SIG-M5 (cell line): ENCODE results near the gene KCNQ5.
"Not testable (repeated sequence)": the region's sequence is repeated elsewhere in the genome, so short reads cannot be mapped to it uniquely, and the experiment has no call there.

Experiments
- DNase-seq: peaks from one replicate; lab custom pipeline; 2025; lab: John Stamatoyannopoulos, UW

The KCNQ5 gene

DNA sequence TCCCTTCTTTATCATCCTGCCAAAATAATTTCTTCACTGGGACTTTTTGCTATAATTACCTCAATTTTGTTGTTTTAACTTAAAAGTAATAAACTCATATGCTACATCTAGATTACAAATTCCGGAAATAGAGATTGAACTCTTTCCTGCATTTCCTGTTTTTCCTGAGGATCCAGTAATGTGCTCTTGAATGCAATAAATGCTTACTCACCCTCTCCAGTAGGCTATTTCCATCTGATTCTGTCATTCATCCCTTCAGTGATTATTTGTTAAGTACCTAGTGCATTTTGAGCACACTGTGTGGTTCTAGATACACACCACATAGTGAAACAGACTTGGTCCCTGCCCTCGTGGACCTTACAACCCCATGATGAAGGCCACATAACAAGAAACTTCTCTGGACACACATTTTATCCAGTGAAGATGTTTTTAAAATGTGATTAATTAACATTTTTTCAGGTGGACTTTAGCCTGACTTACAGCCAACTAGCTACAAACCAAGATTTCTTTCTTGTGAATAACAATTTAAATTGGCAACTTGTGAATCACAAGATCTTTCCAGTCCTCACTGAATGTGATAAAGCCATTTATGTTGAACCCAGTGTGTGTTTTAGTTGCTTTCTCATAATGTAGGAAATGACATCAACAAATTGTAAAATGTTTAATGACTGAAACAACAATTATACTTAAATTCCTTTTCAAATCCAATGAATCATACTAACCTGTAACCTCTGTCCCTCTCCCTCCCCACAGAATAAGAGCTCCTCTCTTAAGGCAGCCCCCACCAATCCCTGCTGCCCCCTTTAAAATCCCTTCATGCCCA, 331.2 kb downstream of the KCNQ5 start:
- DNase-seq = no peak

DNA sequence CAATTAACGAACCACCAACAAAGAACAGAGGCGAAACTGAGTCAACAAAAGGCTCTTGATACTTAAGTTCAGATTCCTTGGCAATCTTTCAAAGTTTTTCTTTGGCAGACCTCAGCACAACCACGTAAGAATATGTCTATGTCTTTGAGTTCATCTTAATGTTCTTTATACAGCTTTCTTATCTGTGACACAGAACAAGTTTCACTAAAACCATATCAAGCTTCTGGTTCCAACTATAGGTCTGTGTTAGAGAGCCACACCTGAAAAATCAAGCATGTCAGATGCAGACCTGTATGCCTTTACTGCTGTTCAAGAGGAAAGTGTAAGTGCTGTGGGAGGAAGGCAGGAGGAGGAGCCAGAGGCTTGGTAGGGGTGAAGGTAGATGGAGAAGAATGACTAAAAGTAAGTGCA, 332.1 kb downstream of the KCNQ5 start:
- DNase-seq = no peak

DNA sequence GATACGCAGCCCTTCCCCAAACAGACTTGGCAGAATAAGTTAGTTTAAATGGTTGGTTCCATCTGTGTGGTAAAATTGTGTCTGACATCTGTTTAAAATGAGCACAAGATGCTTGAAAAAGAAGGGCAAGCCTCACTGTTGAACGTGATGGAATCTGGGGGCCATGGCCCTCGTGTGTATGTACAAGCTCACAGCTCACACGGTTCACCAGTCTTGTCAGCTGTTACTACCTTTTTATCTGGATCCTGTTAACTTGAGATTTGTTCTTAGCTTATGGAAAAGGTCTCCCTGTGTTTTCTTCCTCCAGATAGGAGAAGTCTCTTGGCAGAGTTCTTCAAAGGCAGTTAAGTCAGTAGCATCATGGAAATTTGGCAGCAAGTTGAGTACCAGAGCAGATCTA, 332.9 kb downstream of the KCNQ5 start:
- no peak for DNase-seq

DNA sequence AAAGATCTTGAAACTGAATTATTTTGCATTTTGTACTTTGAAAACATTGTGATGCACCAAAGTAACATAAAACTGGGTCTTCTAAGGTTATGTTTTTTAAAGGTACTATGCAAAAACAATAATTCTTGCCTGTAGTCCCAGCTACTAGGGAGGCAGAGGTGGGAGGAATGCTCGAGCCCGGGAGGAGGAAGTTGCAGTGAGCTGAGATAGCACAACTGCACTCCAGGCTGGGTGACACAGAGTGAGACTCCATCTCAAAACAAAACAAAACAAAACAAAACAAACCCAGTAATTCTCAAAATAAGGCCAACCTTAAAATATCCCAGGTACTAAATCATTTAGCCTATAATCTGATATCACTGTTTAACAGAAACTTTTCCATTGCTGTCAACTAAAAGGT, 333.8 kb downstream of the KCNQ5 start:
- no peak for DNase-seq

DNA sequence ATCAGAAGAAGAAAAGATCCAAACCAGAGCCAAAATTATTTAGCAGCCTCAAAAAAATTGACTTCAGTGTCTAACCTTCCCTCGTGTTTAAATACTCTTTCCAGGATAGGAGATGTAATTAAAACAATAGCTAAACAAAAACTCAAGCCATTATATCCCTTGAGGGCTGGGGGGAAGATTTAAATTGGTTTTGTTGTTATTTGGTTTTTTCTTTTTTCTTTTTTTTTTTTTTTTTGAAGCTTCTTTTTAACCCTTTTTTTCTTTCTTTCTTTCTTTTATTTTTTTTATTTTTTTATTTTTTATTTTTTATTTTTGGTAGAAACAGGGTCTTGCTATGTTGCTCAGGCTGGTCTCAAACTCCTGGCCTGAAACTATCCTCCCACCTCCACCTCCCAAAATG, 334.4 kb downstream of the KCNQ5 start:
- no peak for DNase-seq

- no peak for DNase-seq
Observed at GRCh38 chr6:72959821-72960220, 338.0 kb downstream of the KCNQ5 start.

DNA sequence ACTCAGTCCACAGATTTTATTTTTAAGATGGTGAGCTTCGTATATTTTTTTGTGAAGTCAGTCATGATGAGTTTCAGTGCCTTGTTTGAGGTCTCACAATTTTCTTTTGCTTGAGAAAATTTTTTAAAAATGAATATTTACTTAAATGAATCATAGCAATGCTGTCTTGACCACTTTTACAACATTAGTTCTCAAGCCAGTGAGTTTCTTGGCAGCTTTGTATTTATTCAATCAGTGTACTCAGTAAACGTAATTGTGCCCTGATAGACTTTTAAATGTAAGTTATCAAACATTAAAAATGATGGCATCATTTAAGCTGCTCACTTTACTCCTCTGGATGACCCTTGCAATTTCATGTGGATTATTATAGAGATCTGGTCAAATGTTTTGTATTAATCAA, 342.1 kb downstream of the KCNQ5 start:
- no peak for DNase-seq

DNA sequence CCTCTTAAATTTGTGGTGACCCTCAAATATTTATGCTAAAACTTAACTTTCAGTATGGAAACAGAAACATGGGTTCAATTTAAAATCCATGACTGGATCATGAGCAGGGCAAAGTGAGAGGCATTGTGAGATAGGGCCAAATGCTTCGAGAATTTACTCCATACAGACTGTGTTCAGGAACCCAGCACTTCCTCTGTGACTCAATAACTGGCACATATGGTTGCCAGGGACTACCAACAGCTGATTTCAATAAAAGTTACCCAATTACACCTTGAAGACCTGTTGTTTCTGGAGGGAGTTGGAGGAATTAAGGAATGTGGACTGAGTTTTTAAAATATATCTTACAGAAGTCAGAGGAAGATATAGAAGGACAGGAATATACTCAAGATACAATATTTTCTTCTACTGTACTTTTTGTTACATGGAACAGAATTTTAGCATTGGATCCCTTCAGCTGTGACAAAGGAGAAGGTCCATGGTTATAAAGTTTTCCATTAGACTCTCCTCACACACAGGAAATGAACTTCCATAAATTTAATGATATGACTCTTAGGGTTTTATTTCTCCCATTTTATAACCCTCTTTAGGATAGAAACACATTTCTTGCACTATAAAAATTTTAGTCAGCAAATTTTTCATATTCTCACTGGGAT, 344.9 kb downstream of the KCNQ5 start:
- DNase-seq = no peak

- DNase-seq = no peak
Observed at GRCh38 chr6:72967329-72967728, 345.5 kb downstream of the KCNQ5 start.

- no peak for DNase-seq
Observed at GRCh38 chr6:72968704-72969103, 346.8 kb downstream of the KCNQ5 start.

GRCh38 chr6:72969666-72970065, 347.8 kb downstream of the KCNQ5 start:
- DNase-seq = no peak

DNA sequence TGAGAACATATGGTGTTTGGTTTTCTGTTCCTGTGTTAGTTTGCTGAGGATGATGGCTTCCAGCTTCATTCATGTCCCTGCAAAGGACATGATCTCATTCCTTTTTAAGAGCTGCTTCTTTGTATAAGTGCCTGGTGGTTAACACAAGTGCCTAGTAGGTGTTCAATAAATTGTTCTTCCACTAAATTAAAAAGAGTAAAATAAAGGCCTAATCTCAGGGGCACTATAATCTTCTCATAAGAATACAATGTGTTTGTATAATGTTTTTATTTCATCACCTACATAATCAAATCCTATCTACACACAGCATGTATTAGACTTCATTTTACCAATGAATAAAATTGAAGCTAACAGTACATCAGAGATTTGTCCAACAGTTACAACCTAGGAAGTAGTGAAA, 350.7 kb downstream of the KCNQ5 start:
- no peak for DNase-seq

DNA sequence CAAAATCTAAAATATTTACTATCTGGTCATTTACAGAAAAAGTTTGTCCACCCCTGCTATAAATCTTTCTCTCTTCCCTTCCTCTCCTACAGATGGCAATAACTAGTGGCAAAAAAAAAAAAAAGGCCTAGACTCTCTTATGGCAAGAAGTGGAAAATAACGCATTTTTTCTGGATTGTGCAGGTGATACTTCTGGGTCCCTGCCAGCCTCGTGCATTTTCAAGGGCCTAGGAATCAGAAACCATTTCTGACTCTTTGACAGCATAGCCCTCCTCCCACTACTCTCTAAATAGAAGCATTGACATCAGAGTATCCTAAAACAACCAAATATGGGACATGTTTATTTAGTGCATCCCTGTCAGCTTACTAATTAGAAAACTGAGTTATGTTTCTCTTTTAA, 352.4 kb downstream of the KCNQ5 start:
- DNase-seq = no peak

- DNase-seq = no peak
Observed at GRCh38 chr6:72975352-72975752, 353.5 kb downstream of the KCNQ5 start.

DNA sequence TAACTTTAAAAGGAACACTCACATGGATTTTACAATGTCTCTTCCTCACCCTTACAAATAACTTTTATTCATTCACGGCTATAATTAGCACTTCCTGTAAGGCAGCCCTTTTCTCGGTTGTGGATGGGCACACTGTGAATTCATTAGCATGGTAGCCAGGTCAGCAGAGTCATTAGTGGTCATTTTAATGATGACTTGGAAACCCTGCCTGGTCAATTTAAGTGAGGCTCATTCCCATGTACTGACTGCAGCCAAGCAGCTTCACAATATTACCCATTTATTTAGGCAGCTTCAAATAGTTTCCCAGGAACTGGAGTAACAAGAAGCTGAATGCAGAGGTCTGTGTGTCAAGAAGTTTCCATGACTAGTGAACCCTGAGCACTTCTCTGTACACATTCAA, 354.6 kb downstream of the KCNQ5 start:
- DNase-seq = no peak

- no peak for DNase-seq
Observed at GRCh38 chr6:72977114-72977513, 355.2 kb downstream of the KCNQ5 start.

GRCh38 chr6:72978808-72979207, 356.9 kb downstream of the KCNQ5 start:
- DNase-seq = not testable (repeated sequence)

DNA sequence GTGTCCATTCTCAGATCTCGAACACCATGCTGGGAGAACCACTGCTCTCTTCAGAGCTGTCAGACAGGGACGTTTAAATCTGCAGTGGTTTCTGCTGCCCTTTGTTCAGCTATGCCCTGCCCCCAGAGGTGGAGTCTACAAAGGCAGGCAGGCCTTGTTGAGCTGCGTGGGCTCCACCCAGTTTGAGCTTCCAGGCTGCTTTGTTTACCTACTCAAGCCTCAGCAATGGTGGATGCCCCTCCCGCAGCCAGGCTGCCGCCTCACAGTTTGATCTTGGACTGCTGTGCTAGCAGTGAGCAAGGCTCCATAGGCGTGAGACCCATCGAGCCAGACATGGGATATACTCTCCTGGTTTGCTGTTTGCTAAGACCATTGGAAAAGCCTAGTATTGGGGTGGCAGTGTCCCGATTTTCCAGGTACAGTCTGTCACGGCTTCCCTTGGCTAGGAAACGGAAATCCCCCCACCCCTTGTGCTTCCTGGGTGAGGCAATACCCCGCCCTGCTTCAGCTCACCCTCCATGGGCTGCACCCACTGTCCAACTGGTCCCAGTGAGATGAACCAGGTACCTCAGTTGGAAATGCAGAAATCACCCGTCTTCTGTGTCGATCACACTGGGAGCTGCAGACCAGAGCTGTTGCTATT, 362.4 kb downstream of the KCNQ5 start:
- DNase-seq = not testable (repeated sequence)

- DNase-seq = no peak
Observed at GRCh38 chr6:72984981-72985665, 363.3 kb downstream of the KCNQ5 start.

- DNase-seq = no peak
Observed at GRCh38 chr6:72987301-72987700, 365.4 kb downstream of the KCNQ5 start.

DNA sequence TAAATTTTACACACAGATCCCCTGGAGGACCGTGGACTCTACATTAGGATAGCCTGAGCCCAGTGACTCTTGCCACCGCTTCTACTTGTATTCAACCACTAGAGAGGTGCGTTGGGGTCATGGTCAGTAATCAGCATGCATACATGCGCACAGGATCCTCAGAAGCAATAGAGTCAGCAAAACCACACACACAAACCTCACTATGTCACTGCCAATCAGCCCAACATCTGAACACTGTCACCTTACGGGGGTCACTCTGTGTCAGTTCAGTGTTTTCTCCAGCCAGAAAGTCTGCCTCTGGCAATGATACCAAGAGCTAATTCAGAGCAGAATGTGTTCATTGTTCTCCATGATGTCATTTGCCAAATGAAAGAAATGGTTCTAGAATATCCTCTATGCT, 378.1 kb downstream of the KCNQ5 start:
- no peak for DNase-seq

DNA sequence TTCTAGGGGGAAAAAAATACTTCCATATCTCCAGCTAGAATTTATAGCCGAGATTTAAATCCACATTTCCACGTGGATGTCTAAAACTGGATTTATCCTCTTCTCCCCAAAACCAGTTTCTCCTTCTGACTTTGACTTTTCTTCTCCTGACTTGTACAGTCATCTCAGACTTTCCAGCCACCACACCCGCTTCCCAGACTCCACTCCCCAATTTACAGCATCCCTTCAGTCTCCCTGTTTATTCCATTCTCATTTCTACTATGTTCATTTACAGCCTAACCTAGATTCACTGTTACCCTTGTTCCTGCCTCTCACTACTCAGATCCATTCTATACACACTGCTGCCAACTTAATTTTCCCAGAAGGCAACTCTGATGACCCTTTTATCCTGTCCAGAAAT, 378.6 kb downstream of the KCNQ5 start:
- no peak for DNase-seq

GRCh38 chr6:73002588-73002987, 380.7 kb downstream of the KCNQ5 start:
- no peak for DNase-seq
